Ramos (cell line): Measurements from ENCODE around the gene ISLR2.
"Not testable (repeated sequence)": the region's sequence is repeated elsewhere in the genome, so short reads cannot be mapped to it uniquely, and the experiment has no call there.

Experiments used
- in situ Hi-C: fragments of 300-500 bp; cut with MboI; formaldehyde crosslinking; loops from one replicate; pipeline ENCODE4 v1.14.3; 2022; ENCODE audit warnings: low sequenced_read_pairs; ENCODE audit not compliant: unreplicated experiment

ISLR2 gene

GRCh38 chr15:74155766-74156417 is 25.5 kb downstream of the ISLR2 start:
- in situ Hi-C loops = no loop called here

DNA sequence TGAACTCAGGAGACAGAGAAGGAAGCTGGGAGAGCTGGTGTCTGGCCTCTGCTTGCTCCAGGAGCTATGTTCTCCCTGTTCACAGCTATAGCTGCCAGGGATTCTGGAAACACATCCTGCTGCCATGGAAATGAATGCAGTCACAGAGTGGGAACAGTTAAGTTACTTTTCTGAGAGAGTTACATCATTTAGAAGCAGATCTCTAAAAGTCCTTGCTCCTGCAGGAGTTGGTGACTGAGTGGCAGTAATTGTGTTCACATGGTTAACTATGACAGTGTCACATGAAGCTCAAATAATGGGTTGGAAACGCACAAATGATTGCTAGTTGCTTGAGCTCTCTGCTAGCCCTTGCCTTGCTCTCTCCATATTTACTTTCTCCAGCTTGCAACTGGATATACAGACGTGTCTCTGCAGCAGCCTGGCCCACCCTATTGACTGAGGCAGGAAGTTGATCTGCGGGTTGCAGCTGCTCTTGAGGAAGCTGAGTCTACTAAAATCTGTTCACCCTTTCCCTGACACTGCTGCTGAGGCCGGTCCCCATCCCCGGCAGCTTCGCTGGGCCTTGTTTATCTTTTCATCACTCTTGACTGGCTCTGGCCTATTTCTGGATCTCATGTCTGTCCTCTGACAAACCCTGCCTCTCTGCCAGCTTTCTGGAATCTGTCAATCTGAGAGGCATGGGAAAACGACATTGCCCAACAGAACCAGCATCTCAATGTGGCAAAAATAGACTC is 26.5 kb downstream of the ISLR2 start:
- in situ Hi-C loops = no loop called here

GRCh38 chr15:74157868-74158827 is 27.8 kb downstream of the ISLR2 start:
- in situ Hi-C loops = no loop called here

GRCh38 chr15:74158855-74159650 is 28.7 kb downstream of the ISLR2 start:
- in situ Hi-C loops = no loop called here

DNA sequence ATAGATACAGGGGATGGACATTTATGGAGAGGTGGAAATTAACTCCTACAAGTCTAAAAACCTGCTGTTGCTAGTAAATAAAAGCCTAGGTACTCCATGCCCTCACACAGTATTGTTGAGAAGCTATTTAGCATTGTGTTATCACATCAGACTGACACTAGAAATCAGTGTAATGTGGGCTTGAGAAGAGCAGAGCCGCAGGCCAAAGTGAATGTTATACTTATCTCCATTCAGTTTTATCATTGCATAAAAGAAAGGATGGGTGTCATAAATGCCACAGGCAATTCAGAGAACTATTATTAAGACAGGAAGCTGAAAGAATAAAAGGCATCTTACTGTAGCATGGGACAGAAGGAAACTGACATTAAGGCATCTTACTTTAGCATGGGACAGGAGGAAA is 29.4 kb downstream of the ISLR2 start:
- in situ Hi-C loops = no loop called here

DNA sequence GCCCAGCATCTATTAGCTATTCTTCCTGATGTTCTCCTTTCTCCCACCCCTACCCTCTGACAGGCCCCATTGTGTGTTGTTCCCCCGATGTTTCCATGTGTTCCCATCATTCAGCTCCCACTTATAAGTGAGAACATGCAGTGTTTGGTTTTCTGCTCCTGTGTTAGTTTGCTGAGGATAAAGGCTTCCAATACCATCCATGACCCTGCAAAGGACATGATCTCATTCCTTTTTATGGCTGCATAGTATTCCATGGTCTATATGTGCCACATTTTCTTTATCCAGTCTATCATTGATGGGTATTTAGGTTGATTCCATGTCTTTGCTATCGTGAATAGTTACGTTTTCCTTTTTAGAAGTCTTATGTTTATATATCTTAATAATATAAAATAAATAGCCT is 30.0 kb downstream of the ISLR2 start:
- in situ Hi-C loops = not testable (repeated sequence)

DNA sequence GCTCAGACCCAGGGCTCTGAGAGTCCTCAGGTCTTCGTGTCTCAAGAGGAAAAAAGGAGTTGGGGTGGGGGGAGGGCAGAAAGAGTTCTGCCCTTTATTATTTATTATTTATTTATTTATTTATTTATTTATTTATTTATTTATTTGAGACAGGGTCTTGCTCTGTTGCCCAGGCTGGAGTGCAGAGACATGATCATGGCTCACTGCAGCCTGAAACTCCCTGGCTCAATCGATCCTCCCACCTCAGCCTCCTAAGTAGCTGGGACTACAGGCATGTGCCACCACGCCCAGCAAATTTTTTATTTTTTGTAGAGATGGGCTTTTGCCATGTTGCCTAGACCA is 31.8 kb downstream of the ISLR2 start:
- in situ Hi-C loops = not testable (repeated sequence)

- in situ Hi-C loops = no loop called here
These were observed 35.1 kb downstream of the ISLR2 start for GRCh38 chr15:74165461-74165860.

- in situ Hi-C loops = no loop called here
These were observed 37.5 kb downstream of the ISLR2 start for GRCh38 chr15:74167891-74168331.

- in situ Hi-C loops = no loop called here
These were observed 38.3 kb downstream of the ISLR2 start for GRCh38 chr15:74168711-74169126.

DNA sequence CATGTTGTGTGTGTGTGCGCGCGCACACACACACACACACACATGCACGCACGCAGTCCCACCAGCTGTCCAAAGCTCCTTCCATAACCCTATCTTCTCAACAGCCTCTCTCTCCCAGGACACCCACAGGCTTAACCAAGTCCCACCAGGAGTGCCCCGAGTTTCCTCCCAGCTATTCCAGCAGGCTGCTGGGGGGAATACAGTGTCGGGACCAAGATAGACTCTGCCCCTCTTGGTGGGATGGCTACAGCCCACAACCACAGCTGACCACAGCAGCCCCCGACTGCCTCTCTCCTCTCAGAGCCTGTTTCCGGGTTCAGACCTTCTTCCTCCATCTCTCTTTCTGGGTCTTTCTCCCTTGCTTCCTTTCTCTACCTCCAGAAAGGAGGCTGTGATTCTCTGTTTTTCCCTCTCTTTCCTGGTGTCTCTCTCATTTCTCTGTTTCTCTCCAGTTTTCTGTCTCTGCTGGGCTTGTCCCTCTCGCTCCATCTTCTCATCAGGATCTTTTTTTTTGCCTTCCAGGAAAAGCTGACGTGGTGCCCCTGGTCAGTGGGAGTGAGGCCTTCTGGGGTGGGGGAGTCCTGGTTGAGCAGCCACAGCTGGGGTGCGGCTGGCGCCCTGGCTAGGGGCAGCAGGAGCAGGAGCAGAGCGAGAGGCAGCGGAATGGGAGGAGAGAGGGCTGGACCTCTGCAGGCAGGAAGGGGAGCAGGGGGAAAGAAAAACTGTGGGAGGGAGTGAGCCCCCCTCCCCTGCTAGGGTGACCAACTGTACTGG is 39.9 kb downstream of the ISLR2 start:
- in situ Hi-C loops = no loop called here

DNA sequence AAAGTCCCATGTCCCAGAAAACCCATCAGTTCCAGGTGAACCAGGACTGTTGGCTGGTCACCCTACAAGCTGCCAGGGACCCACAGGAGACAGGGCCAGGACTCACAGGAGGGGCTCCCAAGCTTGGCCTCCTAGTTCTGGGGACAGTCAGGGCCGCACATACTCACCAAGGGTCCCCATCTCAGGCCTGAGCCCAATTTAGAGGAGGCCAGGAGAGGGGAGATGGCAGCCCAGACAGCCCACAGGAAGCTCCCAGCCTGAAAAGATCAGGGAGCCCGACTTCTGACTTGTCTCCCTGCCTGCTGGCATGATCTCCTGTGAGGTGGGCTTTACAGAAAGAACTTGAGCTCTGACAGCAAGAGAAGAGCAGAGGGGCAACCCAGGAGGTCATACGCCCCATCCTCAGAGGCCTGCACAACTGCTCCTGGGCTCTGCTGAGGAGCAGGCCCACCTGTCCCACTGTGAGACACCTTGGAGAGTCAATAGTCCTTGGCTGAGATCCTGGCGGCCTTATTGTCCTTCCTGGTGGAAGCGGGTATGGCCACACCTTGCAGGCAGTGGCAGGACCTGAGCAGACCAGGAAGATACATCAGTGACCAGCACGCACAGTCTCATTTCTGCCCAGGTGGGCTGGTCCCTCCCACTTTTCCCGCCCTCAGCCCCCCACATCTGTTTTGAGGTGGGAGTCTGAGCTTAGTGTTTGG is 40.6 kb downstream of the ISLR2 start:
- in situ Hi-C loops = no loop called here

GRCh38 chr15:74171965-74172541 is 41.7 kb downstream of the ISLR2 start:
- in situ Hi-C loops = no loop called here

DNA sequence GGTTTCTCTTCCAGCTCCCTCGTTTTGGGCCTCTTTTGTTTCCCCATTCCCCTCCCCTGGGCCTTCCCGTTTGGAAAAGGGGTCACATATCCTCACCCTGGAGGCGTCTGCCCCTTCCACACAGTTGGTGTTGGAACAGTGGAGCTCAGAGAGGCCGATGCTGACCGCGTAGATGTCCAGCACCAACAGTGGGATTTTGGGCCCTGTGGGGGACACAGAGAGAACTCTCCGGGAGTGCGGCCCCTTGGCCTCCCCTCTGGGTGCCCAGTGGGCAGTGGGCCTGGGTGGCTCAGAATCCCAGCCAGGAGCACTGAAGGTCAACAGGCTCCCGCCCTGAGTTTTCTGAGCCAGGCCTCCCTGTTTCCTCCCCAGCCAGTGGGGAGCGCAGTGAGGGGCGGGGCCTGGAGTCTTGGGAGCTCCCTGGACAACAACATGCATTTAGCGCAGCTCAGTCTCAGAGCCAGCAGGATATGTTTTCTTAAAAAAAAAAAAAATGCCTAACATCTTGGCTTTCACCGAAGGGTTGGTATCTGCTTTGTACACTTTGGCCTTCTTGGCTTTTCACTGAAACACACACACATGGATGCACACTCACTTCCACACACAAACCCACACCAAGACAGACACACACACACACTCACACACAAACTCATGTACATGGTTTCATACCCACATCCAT is 42.5 kb downstream of the ISLR2 start:
- in situ Hi-C loops = no loop called here

GRCh38 chr15:74173380-74174218 is 43.2 kb downstream of the ISLR2 start, which contains the start of gene ISLR:
ISLR (plus strand) TSS chr15:74173710; CDS start chr15:74174859, 1,149 bp downstream.
- in situ Hi-C loops = no loop called here

DNA sequence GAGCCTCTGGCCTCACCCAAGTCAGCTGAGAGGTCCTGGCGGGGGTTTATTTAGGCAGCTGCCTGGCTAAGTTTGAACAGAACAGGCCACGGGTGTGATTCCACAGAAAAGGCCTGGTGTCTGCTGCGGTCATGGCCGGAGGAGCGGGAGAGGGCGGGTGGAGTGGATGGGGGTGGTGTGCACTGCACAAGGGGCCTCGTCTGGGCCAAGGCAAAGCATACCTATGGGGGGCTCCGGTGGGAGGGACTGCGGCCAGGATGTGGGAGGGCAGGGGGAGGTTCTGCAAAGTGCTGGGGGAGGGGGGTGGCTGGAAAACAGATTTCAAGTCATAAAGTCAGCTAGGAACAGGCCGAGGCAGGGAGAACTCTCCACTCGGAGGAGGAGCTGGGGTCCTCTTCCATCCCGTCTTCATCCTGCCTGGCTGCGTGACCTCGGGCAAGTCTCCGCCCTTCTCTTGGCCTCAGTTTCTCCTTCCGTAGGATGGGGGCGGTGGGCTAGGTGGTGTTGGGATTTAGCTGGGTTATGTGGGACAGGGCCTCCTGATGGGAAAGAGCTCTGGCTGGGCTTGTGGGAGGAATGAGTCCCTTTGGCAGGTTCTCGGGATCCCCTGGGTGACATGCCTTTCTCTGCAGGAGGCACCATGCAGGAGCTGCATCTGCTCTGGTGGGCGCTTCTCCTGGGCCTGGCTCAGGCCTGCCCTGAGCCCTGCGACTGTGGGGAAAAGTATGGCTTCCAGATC is 44.0 kb downstream of the ISLR2 start:
- in situ Hi-C loops = no loop called here
